Keratinocyte (primary cell): ENCODE measurements around the gene SERGEF. TPM values are rescaled to one million over a fixed set of nuclear protein-coding genes. Genes with fewer than 3 reads are reported as not detected.

Experiments used
- DNase-seq: peaks from one replicate; pipeline ENCODE4 v3.0.0-alpha.2; 2011; ENCODE audit warnings: low read depth, missing footprints, low spot score
- FAIRE-seq: peaks from 2 replicates; lab custom pipeline; 2011; peaks lifted over from hg19 to GRCh38; lab: Jason Lieb, UNC
- H2AFZ ChIP-seq: 2 replicates; pipeline ENCODE4 v1.6.0; 2012; ENCODE audit warnings: low read length, control low read depth, inconsistent platforms; ENCODE audit not compliant: control insufficient read depth
- H3K27ac ChIP-seq: 2 replicates; pipeline ENCODE4 v1.5.1; 2011; ENCODE audit warnings: low read length; ENCODE audit not compliant: control insufficient read depth, insufficient read depth
- H3K27me3 ChIP-seq: 3 replicates; pipeline ENCODE4 v1.6.0; 2011; ENCODE audit warnings: low read length; ENCODE audit not compliant: control insufficient read depth, insufficient read depth; ENCODE audit errors: extremely low read depth
- H3K36me3 ChIP-seq, 2 experiments: 2 replicates in 1 of 2; 3 replicates in 1 of 2; pipeline ENCODE4 v1.5.1; 2011; ENCODE audit warnings: low read length in 2 of 2, mild to moderate bottlenecking in 1 of 2; ENCODE audit not compliant: control insufficient read depth in 2 of 2, insufficient read depth in 2 of 2; ENCODE audit errors: extremely low read depth in 1 of 2
- H3K4me1 ChIP-seq: 3 replicates; pipeline ENCODE4 v1.5.1; 2011; ENCODE audit warnings: low read length; ENCODE audit not compliant: control insufficient read depth, insufficient read depth; ENCODE audit errors: extremely low read depth
- H3K4me2 ChIP-seq: 3 replicates; pipeline ENCODE4 v1.6.0; 2011; ENCODE audit warnings: low read depth, low read length; ENCODE audit not compliant: control insufficient read depth, insufficient read depth; ENCODE audit errors: extremely low read depth
- H3K4me3 ChIP-seq, 3 experiments: fragments of 200-600 bp in 1 of 3; sonication (generic) in 1 of 3; 2 replicates in 2 of 3; 3 replicates in 1 of 3; pipeline ENCODE4 v1.5.1; 2011 to 2016; ENCODE audit warnings: low read length in 3 of 3, mild to moderate bottlenecking in 3 of 3, control low read depth in 2 of 3, inconsistent platforms in 1 of 3, low read depth in 1 of 3, mixed read lengths in 1 of 3, mixed run types in 1 of 3, moderate library complexity in 1 of 3; ENCODE audit not compliant: control insufficient read depth in 2 of 3, insufficient read depth in 2 of 3; ENCODE audit errors: extremely low read depth in 1 of 3
- H3K79me2 ChIP-seq: 2 replicates; pipeline ENCODE4 v1.6.0; 2012; ENCODE audit warnings: low read length; ENCODE audit not compliant: control insufficient read depth, insufficient read depth
- H3K9ac ChIP-seq: 3 replicates; pipeline ENCODE4 v1.6.0; 2011; ENCODE audit warnings: low read length; ENCODE audit not compliant: control insufficient read depth, insufficient read depth; ENCODE audit errors: extremely low read depth
- H3K9me1 ChIP-seq: 3 replicates; pipeline ENCODE4 v1.6.0; 2011; ENCODE audit warnings: low read length; ENCODE audit not compliant: control insufficient read depth, insufficient read depth; ENCODE audit errors: extremely low read depth
- H3K9me3 ChIP-seq: 2 replicates; pipeline ENCODE4 v1.5.1; 2012; ENCODE audit warnings: low read depth, low read length; ENCODE audit not compliant: control insufficient read depth
- H4K20me1 ChIP-seq: 3 replicates; pipeline ENCODE4 v1.6.0; 2011; ENCODE audit warnings: low read length; ENCODE audit not compliant: control insufficient read depth, insufficient read depth; ENCODE audit errors: extremely low read depth
- EZH2 ChIP-seq: IDR thresholded peaks from one replicate; pipeline ENCODE4 v1.6.1; 2012; ENCODE audit warnings: inconsistent platforms, mild to moderate bottlenecking, low read length, moderate library complexity
- dilution Hi-C: fragments of 300-500 bp; cut with MboI; formaldehyde crosslinking; loops from one replicate; pipeline ENCODE4 v1.7.0; 2020; ENCODE audit warnings: low sequenced_read_pairs; ENCODE audit not compliant: extremely low pct_ligation_motif_present
- polyA plus RNA-seq, 5 experiments: library from polyadenylated mRNA; depleted of rRNA in 3 of 5; stranded (reverse) in 3 of 5; stranded (forward) in 1 of 5; unstranded in 1 of 5; fragments of >200 nt; gene quantifications; 1 replicate in 1 of 5; 2 replicates in 3 of 5; 3 replicates in 1 of 5; pipeline versions ENCODE4 v1.2.1 to v1.2.3, GENCODE V29; 2011 to 2012; ENCODE audit warnings: missing spikeins in 2 of 5, low read depth in 1 of 5, low replicate concordance in 1 of 5
- TF ChIP-seq, protein P1 (sequence below), 3 experiments: IDR thresholded peaks in 1 of 3; conservative IDR thresholded peaks in 1 of 3; optimal IDR thresholded peaks in 1 of 3; 2 replicates in 2 of 3; 3 replicates in 1 of 3; pipeline versions ENCODE3 to v1.5.1; 2011; ENCODE audit warnings: low read length in 3 of 3, mild to moderate bottlenecking in 3 of 3, moderate library complexity in 2 of 3, control low read depth in 1 of 3, inconsistent platforms in 1 of 3; ENCODE audit not compliant: insufficient read depth in 2 of 3; ENCODE audit errors: extremely low read depth in 1 of 3

Gene SERGEF
- polyA plus RNA-seq, 1 donor (not counting 4 experiments of a cell fraction or from before 2014, with no cell fraction given) = 15.6 TPM

DNA sequence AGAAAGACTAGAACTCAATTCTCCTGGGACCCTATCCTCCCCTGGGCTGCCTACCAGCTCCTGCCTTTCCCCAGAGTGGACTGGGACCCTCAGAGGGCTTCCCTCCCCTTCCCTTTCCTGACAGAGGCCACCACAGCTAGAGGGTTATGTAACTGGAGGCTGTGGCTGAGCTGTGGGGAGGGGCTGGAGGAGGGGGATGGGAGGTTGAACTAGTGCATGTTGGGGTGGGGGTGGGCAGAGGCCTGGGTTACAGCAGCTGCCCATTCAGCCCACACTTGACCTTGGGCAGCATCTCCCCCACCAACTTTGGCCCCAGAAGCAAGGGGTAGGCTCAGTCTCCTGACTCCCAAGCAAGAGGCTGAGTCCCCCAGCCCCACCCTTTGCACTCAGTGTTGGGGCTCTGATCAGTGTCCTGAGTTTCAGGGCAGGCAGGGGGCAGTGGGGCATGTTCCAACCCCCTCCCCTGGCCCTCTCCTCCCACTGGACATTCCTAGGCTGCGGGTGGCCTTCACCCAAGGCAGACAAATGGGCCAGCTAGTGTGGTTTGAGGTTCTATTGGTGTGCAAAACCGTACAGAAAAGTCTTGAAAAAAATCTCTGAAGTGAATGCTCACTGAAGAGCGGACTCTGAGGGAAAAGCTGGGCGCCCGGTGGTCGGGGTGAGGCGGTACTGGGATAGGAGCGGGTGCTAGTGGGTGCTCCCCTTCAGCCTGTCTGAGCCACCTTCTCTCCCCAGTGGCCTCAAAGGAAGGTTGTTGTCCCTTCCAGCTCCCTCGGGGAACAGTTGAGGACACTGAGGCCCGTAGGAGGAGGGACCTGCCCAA is 274.5 kb downstream of the SERGEF start:
- H2AFZ ChIP-seq = no peak overlapping the region
- no peaks in the 10 kb centered on the region for H3K79me2 ChIP-seq
- no peak for TF ChIP-seq EZH2
- TF ChIP-seq, protein P1, sequence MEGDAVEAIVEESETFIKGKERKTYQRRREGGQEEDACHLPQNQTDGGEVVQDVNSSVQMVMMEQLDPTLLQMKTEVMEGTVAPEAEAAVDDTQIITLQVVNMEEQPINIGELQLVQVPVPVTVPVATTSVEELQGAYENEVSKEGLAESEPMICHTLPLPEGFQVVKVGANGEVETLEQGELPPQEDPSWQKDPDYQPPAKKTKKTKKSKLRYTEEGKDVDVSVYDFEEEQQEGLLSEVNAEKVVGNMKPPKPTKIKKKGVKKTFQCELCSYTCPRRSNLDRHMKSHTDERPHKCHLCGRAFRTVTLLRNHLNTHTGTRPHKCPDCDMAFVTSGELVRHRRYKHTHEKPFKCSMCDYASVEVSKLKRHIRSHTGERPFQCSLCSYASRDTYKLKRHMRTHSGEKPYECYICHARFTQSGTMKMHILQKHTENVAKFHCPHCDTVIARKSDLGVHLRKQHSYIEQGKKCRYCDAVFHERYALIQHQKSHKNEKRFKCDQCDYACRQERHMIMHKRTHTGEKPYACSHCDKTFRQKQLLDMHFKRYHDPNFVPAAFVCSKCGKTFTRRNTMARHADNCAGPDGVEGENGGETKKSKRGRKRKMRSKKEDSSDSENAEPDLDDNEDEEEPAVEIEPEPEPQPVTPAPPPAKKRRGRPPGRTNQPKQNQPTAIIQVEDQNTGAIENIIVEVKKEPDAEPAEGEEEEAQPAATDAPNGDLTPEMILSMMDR (optimal IDR thresholded peaks at IDR 0.05 in 1 of 3, IDR thresholded peaks at IDR 0.05 in 1 of 3, conservative IDR thresholded peaks at IDR 0.05 in 1 of 3; ENCODE audit: extremely low read depth in 1 of 3, insufficient read depth in 2 of 3, low read length in 3 of 3) = no peak
- no peak overlapping the region for H3K27ac ChIP-seq
- H3K4me3 ChIP-seq = no peak overlapping the region
- no peaks in the 10 kb centered on the region for H3K9me3 ChIP-seq
- H4K20me1 ChIP-seq = peaks cover 4% of the 10 kb centered on the region
- peaks cover 49% of the 10 kb centered on the region for H3K27me3 ChIP-seq
- no peaks in the 10 kb centered on the region for H3K9me1 ChIP-seq
- no peak overlapping the region for H3K9ac ChIP-seq
- no peak overlapping the region for H3K4me2 ChIP-seq
- H3K4me1 ChIP-seq = no peaks in the 10 kb centered on the region
- FAIRE-seq = no peak
- no peak for DNase-seq
- no peaks in the 10 kb centered on the region for H3K36me3 ChIP-seq
- dilution Hi-C loops = no loop called here

Other genes with a start within 250 kb of the SERGEF start
- 0.09 to 0.23 TPM (median 0.22 TPM) in 3 replicates for gene TPH1, start 33.2 kb upstream of the SERGEF start, polyA plus RNA-seq
- 15.8 to 28.3 TPM (median 22.6 TPM) in 3 replicates for gene SAAL1, start 93.0 kb upstream of the SERGEF start, polyA plus RNA-seq
- gene MRGPRX3, start 119.5 kb upstream of the SERGEF start, polyA plus RNA-seq = 2.9 to 5.2 TPM (median 3.1 TPM) in 3 replicates
- 0.05 to 0.18 TPM (median 0.08 TPM) in 3 replicates for gene MRGPRX4, start 159.8 kb upstream of the SERGEF start, polyA plus RNA-seq
- gene SAA4, start 223.8 kb upstream of the SERGEF start, polyA plus RNA-seq = 0.17 TPM in 1 of 3 replicates, not detected in the others
- 1.2 to 5.9 TPM (median 1.3 TPM) in 3 replicates for gene SAA2, start 235.6 kb upstream of the SERGEF start, polyA plus RNA-seq